Measurements from ENCODE around the gene ADCY1.

The ADCY1 gene

DNA sequence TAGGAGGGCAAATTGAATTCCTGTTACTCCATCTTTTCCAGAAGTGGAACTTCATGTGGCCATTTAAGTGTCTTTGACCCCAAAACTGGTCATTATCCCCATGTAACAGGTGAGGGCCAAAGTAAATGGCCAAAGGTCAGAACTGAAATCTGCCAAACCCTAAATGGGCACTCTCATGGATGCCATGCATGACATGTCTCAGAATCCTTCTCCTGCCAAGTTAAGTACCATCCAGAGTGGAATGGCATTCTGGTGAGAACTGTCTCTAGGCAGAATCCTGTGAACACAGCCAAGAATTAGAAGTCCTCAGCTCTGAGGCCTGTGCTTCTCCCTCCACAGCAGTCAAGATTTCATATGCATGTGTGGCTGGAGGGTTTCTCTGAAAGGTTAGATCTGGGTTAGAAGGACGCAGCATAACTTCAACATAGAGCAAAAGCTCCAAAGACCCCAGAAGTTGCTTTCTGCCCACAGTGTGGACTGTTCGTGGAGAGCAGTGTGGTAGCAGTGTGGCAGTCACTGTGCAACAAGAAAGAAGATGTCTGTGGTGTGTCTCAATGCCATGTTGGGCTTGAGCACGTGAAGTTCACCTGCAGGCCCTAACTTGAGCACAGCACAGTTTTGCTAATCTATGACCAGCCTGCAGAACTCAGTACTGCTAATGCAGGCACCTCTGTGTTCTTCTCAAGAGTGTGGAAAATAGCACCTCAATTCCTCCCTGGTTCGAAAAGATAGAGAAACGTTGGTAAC, 121.3 kb downstream of the ADCY1 start:
- no peak for DNase-seq (ENCODE audit: low read depth in 2 of 2)

DNA sequence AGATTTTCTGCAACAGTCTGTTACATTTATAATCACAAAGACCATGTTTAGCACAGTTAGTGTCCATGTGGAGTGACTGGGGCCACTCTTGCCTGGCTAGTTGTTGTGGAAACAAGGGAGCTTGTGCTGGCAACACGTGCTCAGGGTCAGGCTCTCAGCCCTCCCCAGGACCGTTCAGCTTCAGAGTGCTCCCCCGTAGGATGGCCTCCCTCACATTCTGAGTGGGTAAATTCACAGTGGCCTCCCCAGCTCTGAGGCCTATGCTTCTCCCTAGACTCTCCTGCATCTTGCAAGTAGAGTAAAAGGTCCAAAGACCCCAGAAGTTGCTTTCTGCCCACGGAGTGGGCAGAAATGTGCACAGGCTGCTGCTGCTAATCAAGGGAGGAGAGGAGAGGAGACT, 122.3 kb downstream of the ADCY1 start:
- DNase-seq (ENCODE audit: low read depth in 2 of 2) = no peak

DNA sequence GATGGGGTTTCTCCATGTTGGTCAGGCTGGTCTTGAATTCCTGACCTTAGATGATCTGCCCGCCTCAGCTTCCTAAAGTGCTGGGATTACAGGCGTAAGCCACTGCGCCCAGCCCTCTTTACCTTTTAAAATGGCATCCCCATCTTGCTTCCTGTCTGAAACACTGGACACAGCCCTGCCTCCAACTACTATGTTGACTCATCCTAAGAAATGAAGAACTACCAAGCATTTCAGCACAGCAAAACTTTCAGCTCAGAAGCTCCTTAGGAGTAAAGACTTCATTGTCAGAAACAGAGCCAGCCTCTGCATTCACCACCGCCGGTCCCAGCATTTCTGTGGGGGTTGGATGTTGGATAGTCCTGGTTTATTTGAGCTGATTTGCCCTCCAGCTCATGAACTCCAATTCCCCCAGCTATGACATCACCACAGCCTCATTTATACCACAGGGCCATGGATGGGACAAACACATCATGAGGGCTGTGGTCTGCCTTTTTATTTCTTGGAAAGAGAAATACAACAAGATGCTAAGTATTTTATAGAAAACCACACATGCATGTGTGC, 123.5 kb downstream of the ADCY1 start:
- no peak for DNase-seq (ENCODE audit: low read depth in 2 of 2)

DNA sequence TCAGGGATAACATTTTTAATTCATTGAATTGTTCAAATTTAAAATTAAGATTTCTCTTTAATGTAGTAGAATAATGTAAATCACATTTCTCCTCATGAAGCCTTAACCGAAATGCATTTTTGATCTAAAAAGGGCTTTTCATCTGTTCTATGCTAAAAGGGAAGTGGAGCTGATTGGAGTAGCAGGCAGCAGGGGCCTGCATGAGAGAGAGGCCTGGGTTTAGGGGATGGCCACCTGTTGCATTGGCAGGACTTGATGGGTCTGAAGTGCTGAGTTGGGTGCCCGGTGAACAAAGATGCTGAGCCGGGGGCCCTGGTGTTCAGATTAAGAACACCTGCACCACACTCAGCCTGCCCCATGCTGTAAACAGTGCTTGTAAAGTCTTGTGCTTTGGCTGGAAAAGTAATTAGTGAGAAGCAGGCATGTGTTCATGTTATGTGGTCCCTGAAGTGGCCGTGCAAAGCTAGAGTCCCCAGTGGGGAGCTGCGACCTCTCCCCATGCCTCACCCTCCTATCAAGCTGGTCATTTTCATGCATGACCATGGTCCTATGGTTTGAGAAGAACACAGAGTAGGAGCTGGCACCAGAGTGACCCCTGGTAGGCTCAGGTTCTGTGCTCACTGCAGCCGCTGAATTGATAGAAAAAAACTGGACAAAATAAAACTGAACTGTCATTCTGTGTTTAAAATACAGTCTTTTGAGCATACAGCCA, 124.3 kb downstream of the ADCY1 start:
- DNase-seq (ENCODE audit: low read depth in 2 of 2) = no peak

DNA sequence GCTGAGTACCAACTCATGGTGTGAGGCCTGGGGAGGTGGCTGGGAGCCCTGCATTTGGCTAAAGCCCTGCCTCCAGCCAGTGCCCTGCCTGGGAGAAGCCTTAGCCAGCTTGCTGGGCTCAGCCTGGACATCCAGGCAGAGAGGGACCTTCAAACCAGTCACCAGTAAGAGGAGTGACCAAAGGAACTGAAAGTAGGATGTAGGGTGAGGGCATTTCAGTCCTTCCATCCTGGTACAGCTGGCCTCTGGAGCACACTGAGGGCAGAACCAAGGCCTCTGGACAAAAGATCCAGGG, 124.8 kb downstream of the ADCY1 start:
- DNase-seq (ENCODE audit: low read depth in 2 of 2) = no peak

DNA sequence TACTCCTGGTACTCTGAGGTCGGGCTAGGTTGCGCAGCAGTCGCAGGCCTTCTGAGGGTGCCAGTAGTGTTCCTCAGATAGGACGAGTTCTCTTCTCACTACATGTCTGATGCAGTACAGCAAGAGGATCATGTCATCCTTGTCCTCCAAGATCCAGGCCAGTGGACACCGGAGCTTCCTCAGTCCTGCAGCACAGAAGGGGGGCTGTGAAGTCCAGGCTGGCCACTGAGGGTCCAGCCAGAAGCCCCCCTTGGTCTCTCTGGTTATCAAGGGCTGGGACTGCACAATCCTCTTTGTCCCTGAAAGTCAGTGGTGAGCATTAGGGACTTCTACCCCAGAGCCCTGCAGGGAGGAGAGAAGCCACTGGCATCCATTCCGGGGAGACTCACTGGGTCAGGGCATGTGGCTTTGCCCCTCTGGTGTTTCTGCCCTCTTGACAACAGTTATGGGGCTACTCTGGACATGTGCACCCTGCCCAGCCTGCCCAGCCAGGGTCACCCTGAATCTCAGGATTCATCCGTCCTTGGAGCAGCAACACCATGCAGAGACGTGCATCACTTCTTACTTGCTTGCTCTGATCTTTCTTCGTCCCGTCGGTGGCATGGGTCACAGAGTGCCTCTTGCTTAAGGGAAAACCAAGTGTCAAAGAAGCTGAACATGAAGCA, 125.7 kb downstream of the ADCY1 start:
- no peak for DNase-seq (ENCODE audit: low read depth in 2 of 2)

DNA sequence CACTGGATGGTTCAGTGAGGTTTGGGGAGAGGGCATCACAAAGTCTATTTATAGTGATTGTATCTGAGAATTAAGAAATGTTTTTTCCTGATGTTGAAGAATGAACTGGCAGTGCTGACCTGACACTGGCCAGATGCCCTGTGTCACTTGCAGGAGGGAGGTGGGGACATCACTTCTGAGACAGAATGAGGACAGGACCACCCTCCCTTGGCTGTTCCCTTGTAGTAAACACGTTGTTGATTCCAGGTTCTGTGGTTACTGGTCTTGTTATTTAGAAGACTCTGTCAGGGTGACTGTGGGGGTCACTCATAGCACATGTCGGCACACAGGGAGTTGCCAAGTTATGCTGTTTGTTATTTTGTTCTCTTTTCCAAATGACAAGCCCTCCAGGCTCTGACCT, 126.4 kb downstream of the ADCY1 start:
- no peak for DNase-seq (ENCODE audit: low read depth in 2 of 2)

DNA sequence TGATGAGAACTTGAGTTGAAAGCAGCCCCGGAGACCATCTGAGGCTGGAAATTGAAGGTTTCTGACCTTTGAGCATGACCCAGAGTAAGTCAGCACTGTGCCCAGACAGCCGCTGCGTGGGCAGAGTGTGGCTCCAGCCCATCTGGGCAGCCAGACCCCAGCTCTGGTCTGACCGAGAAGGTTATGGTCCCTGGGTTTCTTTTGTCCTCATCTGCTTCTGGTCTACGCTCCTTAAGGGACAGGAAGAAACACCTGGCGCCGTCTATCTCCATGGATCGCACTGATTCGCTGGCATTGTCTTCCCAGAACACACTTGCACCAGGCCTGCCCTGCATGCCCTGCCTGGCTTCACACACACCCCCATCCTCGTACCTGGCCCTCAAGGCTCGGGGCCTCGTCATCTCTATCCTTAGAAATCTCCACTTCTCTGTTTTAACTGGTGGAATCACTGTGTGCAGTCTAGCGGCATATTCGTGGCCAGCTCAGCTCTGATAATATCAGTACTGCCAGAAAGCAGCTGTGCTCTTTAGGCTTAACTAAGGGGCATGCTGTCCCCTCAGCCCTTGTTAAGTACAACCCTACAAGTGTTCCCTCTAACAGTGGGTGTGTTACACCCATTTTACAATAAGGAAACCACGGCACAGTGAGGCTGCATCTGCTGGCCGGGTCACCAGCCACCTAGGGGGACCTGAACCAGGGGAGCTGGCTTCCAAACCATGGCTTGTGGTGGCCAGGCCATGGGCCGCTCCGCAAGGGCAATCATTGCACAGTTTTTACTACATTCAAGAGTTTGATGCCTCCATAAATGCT, 127.7 kb downstream of the ADCY1 start:
- DNase-seq (ENCODE audit: low read depth in 2 of 2) = no peak

DNA sequence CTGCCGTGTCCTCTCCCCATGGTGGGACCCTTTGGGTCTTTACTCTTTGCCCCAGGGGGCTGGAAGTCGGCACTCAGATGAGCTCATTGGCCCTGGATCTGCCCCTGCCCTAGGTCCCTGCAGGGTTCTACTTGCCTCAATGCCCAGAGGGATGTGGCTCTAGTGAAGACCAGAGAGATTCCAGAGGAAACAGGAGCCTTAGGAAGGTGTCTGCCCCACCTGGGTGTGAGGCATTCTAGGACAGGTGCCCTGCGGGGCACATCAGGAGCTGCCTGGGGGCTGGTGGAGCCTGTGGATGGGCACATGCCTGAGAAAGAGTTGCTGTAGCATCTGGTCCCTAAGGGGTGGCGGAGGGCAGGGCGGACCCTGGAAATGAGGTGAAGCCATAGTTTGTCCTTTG, 128.6 kb downstream of the ADCY1 start:
- DNase-seq (ENCODE audit: low read depth in 2 of 2) = no peak

DNA sequence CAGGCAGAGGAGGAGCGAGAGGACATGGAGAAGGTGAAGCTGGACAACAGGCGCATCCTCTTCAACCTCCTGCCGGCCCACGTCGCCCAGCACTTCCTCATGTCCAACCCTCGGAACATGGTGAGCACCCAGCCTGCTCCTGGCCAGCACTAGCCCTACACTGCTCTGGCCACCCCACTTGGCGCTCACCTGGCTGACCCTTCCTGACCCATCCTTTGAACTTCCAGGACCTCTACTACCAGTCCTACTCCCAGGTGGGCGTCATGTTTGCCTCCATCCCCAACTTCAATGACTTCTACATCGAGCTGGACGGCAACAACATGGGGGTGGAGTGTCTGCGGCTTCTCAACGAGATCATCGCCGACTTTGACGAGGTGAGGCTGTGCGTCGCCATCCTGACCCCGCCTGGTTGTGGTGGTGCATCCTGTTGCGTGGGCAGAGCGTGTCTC, 129.2 kb downstream of the ADCY1 start:
- DNase-seq (ENCODE audit: low read depth in 2 of 2) = no peak

DNA sequence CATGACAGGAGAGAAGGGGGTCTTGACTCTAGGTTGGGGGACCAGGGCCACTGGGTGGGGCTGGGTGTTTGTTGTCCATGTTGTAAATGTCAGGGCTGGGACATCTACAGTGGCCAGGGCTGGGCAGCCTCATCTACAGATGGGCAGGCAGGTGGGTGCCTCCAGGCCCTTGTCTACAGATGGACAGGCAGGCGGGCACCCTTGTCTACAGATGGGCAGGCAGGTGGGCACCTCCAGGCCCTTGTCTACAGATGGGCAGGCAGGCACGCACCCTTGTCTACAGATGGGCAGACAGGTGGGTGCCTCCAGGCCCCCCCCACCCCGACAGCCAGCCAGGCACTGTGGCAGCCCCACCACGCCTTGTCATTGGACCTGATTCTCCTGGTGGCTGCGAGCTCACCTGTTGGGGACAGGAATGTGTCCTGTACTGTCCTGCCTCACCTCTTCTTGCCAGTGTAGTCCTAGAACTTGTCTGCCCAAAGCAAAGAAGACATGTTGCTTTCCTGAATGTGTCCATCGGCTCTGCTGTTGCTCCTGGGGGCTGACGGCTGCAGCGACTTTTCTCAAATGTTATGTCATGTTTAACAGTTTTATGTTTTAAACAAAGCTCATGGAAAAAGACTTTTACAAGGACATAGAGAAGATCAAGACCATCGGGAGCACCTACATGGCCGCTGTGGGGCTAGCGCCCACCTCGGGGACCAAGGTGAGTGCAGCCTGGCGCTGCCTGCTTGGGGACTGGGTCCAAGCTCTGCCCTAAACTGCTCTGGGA, 129.9 kb downstream of the ADCY1 start:
- DNase-seq (ENCODE audit: low read depth in 2 of 2) = no peak

DNA sequence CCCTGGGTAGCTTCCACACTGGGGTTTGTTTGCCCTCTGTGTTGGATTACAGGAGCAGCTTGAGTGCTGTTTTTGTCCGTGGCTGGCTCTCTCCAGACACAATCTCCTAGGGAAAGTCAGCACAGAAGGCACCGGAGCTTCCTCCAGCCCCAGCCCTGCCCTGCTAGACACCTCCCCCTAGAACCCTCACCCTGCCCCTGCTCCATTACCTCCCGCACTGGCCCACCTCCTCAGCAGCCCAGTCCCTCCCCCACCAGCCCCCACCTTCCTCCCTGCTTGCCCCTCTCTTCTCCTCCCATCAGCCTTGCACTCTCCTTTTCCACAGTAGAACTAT, 130.5 kb downstream of the ADCY1 start:
- no peak for DNase-seq (ENCODE audit: low read depth in 2 of 2)

DNA sequence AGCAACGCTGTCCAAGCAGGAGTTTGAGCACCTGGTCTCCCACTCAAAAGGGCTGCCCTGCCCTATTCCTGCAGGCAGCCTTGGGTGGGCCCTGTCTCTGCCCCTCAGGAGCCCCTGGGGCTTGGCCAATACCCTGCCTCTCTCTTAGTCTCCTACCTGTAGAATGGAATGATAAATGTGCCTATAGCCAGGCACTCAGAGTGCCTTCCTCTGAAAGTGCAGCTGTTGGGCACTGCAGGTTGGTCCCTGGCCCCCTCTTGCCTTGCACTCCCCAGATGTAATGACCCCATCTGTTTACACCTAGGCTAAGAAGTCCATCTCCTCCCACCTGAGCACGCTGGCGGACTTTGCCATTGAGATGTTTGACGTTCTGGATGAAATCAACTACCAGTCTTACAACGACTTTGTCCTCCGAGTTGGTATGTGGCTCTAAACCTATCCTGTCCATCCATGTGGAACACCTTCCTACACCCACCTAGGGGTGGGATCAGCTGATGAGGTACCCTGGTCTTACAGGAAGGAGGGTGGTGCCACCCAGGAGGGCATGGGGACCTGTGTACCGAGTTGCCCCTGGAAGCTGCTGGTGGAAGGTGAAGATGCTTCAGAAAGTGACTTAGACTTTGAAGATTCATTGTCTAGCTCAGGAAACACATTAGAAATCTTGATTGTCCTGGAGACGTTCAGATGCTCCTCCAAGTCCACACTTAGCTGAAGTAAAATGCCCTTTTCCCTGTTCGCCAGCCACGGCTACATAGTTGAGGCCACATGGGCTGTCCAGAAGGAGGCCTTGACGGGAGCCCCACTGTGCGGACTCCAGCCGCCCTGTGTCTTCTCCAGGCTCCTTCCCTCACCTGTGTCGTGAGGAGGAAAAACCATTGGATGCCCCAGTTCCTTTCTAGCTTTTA, 134.1 kb downstream of the ADCY1 start:
- no peak for DNase-seq (ENCODE audit: low read depth in 2 of 2)

DNA sequence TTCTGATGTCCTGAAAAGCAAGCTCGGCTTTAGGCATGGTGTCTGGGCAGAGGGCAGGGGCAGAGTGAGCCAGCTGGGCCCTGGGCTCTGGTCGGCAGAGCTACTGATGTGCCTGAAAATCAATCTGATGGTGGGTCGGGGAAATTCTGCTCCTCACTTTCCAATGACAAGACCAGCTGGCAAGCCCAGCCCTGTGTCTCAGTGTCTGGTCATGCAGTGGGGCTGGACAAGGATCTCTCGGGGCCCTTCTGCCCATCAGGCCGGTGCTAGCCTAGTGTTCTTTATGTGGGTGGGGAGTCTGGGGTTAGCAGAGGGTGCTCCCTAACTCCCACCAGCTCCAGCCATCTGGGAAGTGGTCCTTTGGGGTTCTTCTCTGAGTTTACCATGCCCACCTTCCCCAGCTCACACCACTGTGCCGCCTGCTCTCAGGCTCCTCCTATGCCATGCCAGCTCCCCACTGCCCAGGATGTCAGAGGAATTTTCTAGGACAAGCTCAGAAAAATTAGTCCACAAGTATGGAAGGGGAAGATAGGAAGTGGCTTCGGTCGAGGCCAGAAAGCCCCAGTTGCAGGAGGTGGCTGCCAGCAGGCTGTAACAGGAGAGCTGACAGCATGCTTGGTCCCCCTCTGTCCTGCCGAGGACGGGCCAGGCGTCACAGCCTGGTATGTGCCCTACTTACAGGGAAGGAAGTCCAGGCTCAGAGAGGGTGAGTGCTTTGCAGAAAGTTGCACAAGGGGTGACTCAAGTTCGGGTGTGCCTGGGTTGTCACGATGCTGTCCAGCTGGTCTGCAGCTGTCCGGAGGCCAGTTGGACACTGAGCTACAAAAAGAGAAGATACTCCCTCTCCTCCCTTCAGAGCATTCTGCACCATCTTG, 135.2 kb downstream of the ADCY1 start:
- DNase-seq (ENCODE audit: low read depth in 2 of 2) = no peak

DNA sequence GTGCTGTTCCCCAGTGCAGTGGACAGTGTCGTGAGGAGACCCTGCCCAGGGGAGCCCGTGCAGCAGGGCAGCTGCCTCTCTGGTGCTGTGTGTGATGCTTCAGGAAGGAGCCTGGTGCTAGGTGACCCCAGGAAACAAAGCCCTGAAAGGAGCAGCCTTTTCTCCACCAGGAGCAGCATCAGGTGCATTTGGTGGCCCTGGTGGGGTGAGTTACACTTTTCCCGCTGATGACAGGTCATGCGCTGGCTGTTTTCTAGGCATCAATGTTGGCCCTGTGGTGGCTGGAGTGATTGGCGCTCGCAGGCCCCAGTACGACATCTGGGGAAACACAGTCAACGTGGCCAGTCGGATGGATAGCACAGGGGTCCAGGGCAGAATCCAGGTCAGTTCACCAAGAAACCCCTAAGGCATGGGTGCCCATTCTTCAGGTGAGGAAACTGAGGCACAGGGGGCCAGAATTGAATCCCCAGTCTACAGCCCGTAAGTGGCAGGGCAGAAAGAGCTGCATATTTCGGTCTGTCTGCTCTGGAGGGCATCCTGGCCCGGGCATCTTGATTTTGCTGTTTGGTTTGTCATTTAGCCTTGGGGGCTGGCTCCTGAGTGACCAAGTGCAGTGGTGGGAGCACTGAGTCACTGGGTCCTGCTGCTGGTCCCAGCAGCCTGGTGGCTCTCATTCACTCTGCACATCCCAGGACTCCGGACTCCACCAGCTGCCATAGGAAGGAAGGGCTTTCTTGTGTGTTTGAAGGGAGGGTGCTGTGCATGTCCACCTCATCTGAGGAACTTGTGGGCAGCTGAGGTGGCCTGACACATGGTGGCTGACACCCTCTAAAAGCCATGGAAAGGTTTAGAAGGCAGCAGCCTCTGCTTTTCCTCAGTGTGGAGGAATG, 136.3 kb downstream of the ADCY1 start:
- no peak for DNase-seq (ENCODE audit: low read depth in 2 of 2)

DNA sequence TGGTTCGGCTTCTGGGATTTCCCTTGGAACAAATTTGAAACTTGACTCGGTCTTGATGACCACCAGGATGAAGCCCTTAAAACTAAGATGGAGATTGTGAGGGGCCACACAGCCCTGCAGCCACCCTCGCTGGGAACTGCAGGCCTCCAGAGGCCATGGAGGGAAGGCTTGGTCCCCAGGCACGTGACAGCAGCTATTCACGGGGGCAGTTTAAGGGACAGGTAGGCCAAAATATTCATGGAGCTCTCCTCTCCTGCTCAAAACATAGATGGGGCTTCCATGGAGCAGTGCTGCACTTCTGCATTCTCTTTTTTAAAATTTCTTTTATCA, 137.0 kb downstream of the ADCY1 start:
- no peak for DNase-seq (ENCODE audit: low read depth in 2 of 2)

DNA sequence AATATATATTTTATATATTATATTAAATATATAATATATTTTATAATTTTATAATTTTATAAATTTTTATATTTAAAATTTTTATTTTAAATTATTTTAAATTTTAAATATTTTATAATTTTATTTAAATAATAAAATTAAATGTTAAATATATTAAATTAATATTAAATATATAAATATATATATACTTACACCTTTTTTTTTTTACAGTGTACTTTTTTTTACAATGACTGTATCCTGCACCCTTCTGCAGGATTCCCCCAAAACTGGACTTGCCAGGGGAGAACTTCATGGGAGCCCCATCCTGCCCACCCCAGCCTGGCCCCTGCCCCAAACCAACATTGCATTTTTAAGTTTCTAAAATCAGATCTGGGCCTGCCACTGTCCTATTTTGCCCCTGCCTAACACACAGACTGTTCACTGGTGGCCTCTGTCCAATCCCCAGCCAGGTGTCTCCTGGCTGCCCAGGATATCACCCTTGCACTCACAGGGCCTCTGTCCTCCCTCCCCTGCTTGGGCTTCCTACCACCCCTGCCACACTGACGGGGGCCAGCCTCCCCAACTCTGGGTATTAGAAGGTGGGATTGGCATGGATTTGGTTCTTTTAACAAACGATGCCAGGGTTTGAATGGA, 138.0 kb downstream of the ADCY1 start:
- DNase-seq (ENCODE audit: low read depth in 2 of 2) = no peak

Data from stimulated activated CD4-positive, alpha-beta T cell treated with anti-CD3 and anti-CD28 coated beads, Interleukin-15, amount 100 ng/mL, for 48 hours (primary cell).